ENCODE data around the gene GPBAR1.

DNA sequence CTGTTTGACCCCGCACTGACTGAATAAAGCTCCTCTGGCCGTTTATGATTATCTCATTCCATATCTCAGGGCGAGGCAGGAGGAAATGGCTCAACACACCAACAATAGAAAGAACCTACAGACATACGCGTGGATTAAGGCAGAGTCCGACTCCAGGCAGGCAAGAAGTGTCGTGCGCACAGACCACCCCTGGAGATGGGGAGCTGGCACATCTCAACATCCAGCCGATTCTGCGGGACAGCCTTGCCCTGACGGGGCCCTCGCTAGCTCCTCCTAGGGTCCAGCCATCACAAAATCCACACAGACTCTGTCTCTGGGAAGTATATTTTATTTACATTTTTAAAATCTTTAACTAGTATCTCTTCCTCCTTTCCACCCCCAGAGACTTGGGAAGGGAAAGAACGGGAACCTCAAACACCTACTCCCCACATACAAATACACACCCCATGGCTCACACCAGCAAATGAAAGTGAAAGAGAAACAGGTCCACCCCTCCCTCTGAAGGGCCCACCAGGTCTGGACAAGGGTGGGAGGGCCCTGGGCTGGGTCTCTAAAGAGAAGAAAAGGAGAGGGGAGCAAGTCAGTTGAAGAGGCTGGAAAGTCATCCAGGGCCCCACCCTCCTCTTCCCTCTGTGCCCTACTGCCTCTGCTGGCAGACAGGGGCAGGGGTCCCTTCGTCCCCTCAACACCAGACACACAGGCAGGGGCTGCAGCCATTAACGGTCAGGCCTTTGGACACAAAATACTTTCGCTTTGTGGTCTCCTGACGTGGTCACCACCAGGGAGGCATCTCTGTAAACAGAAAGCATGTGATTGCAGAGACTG, 3.2 kb downstream of the GPBAR1 start:
- TF ChIP-seq ZNF274 (IDR thresholded peaks at IDR 0.05; ENCODE audit: low read depth, low read length): no peak
- TF ChIP-seq SUZ12 (IDR thresholded peaks at IDR 0.05; ENCODE audit: extremely low read depth, insufficient read depth, insufficient read length): no peak
